SK-N-SH (cell line): ENCODE measurements around the gene ACTR8. TPM values are rescaled to one million over a fixed set of nuclear protein-coding genes. Genes with fewer than 3 reads are reported as not detected.

Source experiments
- CTCF ChIA-PET: fragments of 300-600, 350-600 bp; formaldehyde crosslinking; extraction: SDS; loops from one replicate; lab custom pipeline; 2021; lab: Yijun Ruan, JAX
- POLR2A ChIA-PET: fragments of 350-600 bp; sonication (Branson Sonifier 250); formaldehyde crosslinking; extraction: SDS; loops from one replicate; lab custom pipeline; 2020; ENCODE audit warnings: antibody characterized with exemption, inconsistent platforms; lab: Yijun Ruan, JAX
- DNase-seq: peaks from one replicate; pipeline ENCODE4 v3.0.0; 2012
- H2AFZ ChIP-seq: fragments of 200-600 bp; sonication (generic); 2 replicates; pipeline ENCODE4 v1.8.1; 2016; ENCODE audit warnings: antibody characterized with exemption, mild to moderate bottlenecking, low read depth
- H3F3A ChIP-seq: fragments of 200-600 bp; sonication (generic); replicated peaks from 2 replicates; pipeline ENCODE3; 2016; ENCODE audit warnings: antibody characterized with exemption, mild to moderate bottlenecking; ENCODE audit not compliant: insufficient read depth
- H3K27ac ChIP-seq, 2 experiments: fragments of 200-500 bp in 1 of 2; fragments of 200-600 bp in 1 of 2; sonication (Bioruptor generic) in 1 of 2; sonication (generic), shearing (Covaris generic) in 1 of 2; 2 replicates each; pipeline versions ENCODE4 v1.5.1 to v1.6.1; 2014 to 2016; ENCODE audit warnings: low read depth in 2 of 2, inconsistent platforms in 1 of 2, low read length in 1 of 2, mild to moderate bottlenecking in 1 of 2, mixed read lengths in 1 of 2
- H3K27me3 ChIP-seq: fragments of 200-600 bp; sonication (generic), shearing (Covaris generic); 2 replicates; pipeline ENCODE4 v1.6.1; 2016; ENCODE audit warnings: mixed run types; ENCODE audit not compliant: insufficient read depth
- H3K36me3 ChIP-seq, 2 experiments: fragments of 200-500 bp in 1 of 2; fragments of 200-600 bp in 1 of 2; sonication (Bioruptor generic) in 1 of 2; sonication (generic) in 1 of 2; replicated peaks in 1 of 2; 2 replicates each; pipeline versions ENCODE3 to v1.5.1; 2014 to 2016; ENCODE audit warnings: low read length in 1 of 2, mild to moderate bottlenecking in 1 of 2; ENCODE audit not compliant: insufficient read depth in 2 of 2, control insufficient read depth in 1 of 2
- H3K4me1 ChIP-seq, 2 experiments: fragments of 200-500 bp in 1 of 2; fragments of 200-600 bp in 1 of 2; sonication (Bioruptor generic) in 1 of 2; sonication (generic), shearing (Covaris generic) in 1 of 2; 2 replicates each; pipeline versions ENCODE4 v1.5.1 to v1.6.1; 2014 to 2016; ENCODE audit warnings: low read depth in 1 of 2, low read length in 1 of 2, mixed run types in 1 of 2; ENCODE audit not compliant: insufficient read depth in 2 of 2, control insufficient read depth in 1 of 2
- H3K4me2 ChIP-seq: fragments of 200-600 bp; sonication (generic), shearing (Covaris generic); 2 replicates; pipeline ENCODE4 v1.6.1; 2017; ENCODE audit warnings: mixed run types
- H3K4me3 ChIP-seq, 2 experiments: fragments of 200-500 bp in 1 of 2; fragments of 200-600 bp in 1 of 2; sonication (Bioruptor generic) in 1 of 2; sonication (generic), shearing (Covaris generic) in 1 of 2; 2 replicates each; pipeline versions ENCODE4 v1.5.1 to v1.8.1; 2014 to 2016; ENCODE audit warnings: low read depth in 2 of 2, inconsistent platforms in 1 of 2, low read length in 1 of 2, mild to moderate bottlenecking in 1 of 2, mixed read lengths in 1 of 2, moderate library complexity in 1 of 2
- H3K79me2 ChIP-seq: fragments of 200-600 bp; sonication (generic); 2 replicates; pipeline ENCODE4 v1.8.1; 2017; ENCODE audit warnings: mild to moderate bottlenecking; ENCODE audit not compliant: insufficient read depth
- H3K9ac ChIP-seq: fragments of 200-600 bp; sonication (generic); 2 replicates; pipeline ENCODE4 v1.6.1; 2017; ENCODE audit warnings: mixed run types
- H3K9me2 ChIP-seq: fragments of 200-600 bp; sonication (generic); 2 replicates; pipeline ENCODE4 v1.6.1; 2017; ENCODE audit warnings: mixed run types
- H3K9me3 ChIP-seq: fragments of 200-600 bp; sonication (generic); 2 replicates; pipeline ENCODE4 v1.6.1; 2017; ENCODE audit warnings: mixed run types, mild to moderate bottlenecking, moderate library complexity
- H4K20me1 ChIP-seq: fragments of 200-600 bp; sonication (generic); 2 replicates; pipeline ENCODE4 v1.6.1; 2017; ENCODE audit warnings: mild to moderate bottlenecking, mixed run types; ENCODE audit not compliant: insufficient read depth
- ELF1 ChIP-seq: IDR thresholded peaks from 2 replicates; pipeline ENCODE4 v1.4.0; 2012
- EZH2phosphoT487 ChIP-seq: fragments of 200-600 bp; sonication (generic); IDR thresholded peaks from 2 replicates; pipeline ENCODE4 v1.6.1; 2017; ENCODE audit warnings: low read depth, mixed run types, mild to moderate bottlenecking, antibody characterized with exemption, moderate library complexity, borderline replicate concordance
- FOSL2 ChIP-seq: IDR thresholded peaks from 2 replicates; pipeline ENCODE4 v1.4.0; 2012; ENCODE audit warnings: low read depth, mild to moderate bottlenecking, moderate library complexity, borderline replicate concordance
- GATA2 ChIP-seq: sonication (generic); formaldehyde crosslinking; IDR thresholded peaks from 2 replicates; pipeline ENCODE4 v1.5.0; 2020; ENCODE audit warnings: mild to moderate bottlenecking, missing genetic modification reagents
- JUND ChIP-seq: IDR thresholded peaks from 2 replicates; pipeline ENCODE4 v1.4.0; 2012
- NFIC ChIP-seq: IDR thresholded peaks from 2 replicates; pipeline ENCODE4 v1.4.0; 2012; ENCODE audit warnings: borderline replicate concordance
- REST ChIP-seq: IDR thresholded peaks from 2 replicates; pipeline ENCODE4 v1.6.1; 2012; ENCODE audit warnings: mild to moderate bottlenecking, low read depth, low read length, moderate library complexity
- TAF1 ChIP-seq: IDR thresholded peaks from 2 replicates; pipeline ENCODE4 v1.6.1; 2012; ENCODE audit warnings: low read depth, mild to moderate bottlenecking, low read length, moderate library complexity, borderline replicate concordance
- USF1 ChIP-seq: IDR thresholded peaks from 2 replicates; pipeline ENCODE4 v1.4.0; 2012; ENCODE audit warnings: low read depth, borderline replicate concordance
- WGBS: methylation state at CpG from one replicate; pipeline ENCODE4 v1.1.6; 2017; ENCODE audit warnings: low lambda C conversion rate; 5-methylcytosine and 5-hydroxymethylcytosine counted together
- polyA plus RNA-seq, 3 experiments: library from polyadenylated mRNA; depleted of rRNA; stranded (reverse); fragments of >200 nt; gene quantifications; 2 replicates each; pipeline ENCODE4 v1.2.3, GENCODE V29; 2012

Gene ACTR8
- polyA plus RNA-seq, 1 of the 3 experiments (the other 2 are of a cell fraction) = 17.7 TPM

GRCh38 chr3:53884623-53885022 is 2.7 kb upstream of the ACTR8 start (continued):
- TF ChIP-seq USF1 = no peak

- CTCF ChIA-PET = no interaction called here
- WGBS = 92% methylated on average over 4 of the region's 4 CpGs
Observed at GRCh38 chr3:53883008-53883407, 1.1 kb upstream of the ACTR8 start.

More at GRCh38 chr3:53883008-53883407, 1.1 kb upstream of the ACTR8 start:
- Histone ChIP-seq H3F3A (no peaks in the 10 kb centered on the region), H3K9me2 (no peaks in the 10 kb centered on the region), H4K20me1 (no peaks in the 10 kb centered on the region), H3K36me3 (peaks cover 48 to 55% of the 10 kb centered on the region in 2 experiments), H3K79me2 (peaks cover 32% of the 10 kb centered on the region), H3K4me1 (peaks cover 4 to 12% of the 10 kb centered on the region in 2 experiments; a peak in 2 of 4 replicates), H3K27me3 (no peaks in the 10 kb centered on the region), H3K9me3 (no peaks in the 10 kb centered on the region), H2AFZ (no peak overlapping the region), H3K4me2 (no peak overlapping the region), H3K4me3 (no peak overlapping the region), H3K9ac (no peak overlapping the region), H3K27ac (no peak overlapping the region)
- no peak for DNase-seq
- POLR2A ChIA-PET = no interaction called here
- TF ChIP-seq GATA2 (CRISPR knock-in tag) = no peak
- no peak for TF ChIP-seq FOSL2
- no peak for TF ChIP-seq EZH2phosphoT487
- TF ChIP-seq TAF1 = no peak
- TF ChIP-seq REST = no peak
- TF ChIP-seq NFIC = no peak
- TF ChIP-seq JUND = no peak
- TF ChIP-seq ELF1 = no peak
